ENCODE measurements around the gene LRP3.

- TF ChIP-seq YY1 (IDR thresholded peaks at IDR 0.05; ENCODE audit: low read depth) (no peak), MAX (IDR thresholded peaks at IDR 0.05) (no peak), NFIC (IDR thresholded peaks at IDR 0.05) (no peak), FOXM1 (IDR thresholded peaks at IDR 0.05; ENCODE audit: borderline replicate concordance, low read depth) (no peak)
These were observed 1.7 kb downstream of the LRP3 start for GRCh38 chr19:33195645-33196347.

Measured in Ishikawa (cell line).